GM23338 (cell line): ENCODE measurements around the gene NSF. TPM values are rescaled to one million over a fixed set of nuclear protein-coding genes. Genes with fewer than 3 reads are reported as not detected.

ENCODE experiments used
- ATAC-seq: fragments of 200-7000 bp; cut with Tn5 transposase; 3 replicates; pipeline ENCODE4 v1.9.1; 2020
- DNase-seq: peaks from one replicate; pipeline ENCODE4 v3.0.0-alpha.2; 2015; ENCODE audit warnings: low spot score
- H2AFZ ChIP-seq: fragments of 200-600 bp; sonication (generic); 2 replicates; pipeline ENCODE4 v1.8.0; 2016; ENCODE audit warnings: antibody characterized with exemption, mild to moderate bottlenecking, moderate library complexity
- H3F3A ChIP-seq: fragments of 200-600 bp; sonication (generic); replicated peaks from 2 replicates; pipeline ENCODE4 v1.8.0; 2017; ENCODE audit warnings: antibody characterized with exemption, mixed run types, low read depth
- H3K27ac ChIP-seq: fragments of 200-600 bp; sonication (generic); 2 replicates; pipeline ENCODE4 v1.6.1; 2016; ENCODE audit warnings: low read depth
- H3K27me3 ChIP-seq: fragments of 200-600 bp; sonication (generic); 2 replicates; pipeline ENCODE4 v1.8.0; 2016; ENCODE audit warnings: mild to moderate bottlenecking, mixed run types, moderate library complexity; ENCODE audit not compliant: insufficient read depth
- H3K36me3 ChIP-seq: fragments of 200-600 bp; sonication (generic); 2 replicates; pipeline ENCODE4 v1.8.0; 2016; ENCODE audit warnings: mild to moderate bottlenecking; ENCODE audit not compliant: insufficient read depth
- H3K4me1 ChIP-seq: fragments of 200-600 bp; sonication (generic); 2 replicates; pipeline ENCODE4 v1.8.0; 2016; ENCODE audit warnings: mild to moderate bottlenecking, moderate library complexity; ENCODE audit not compliant: insufficient read depth
- H3K4me2 ChIP-seq: fragments of 200-600 bp; sonication (generic); 2 replicates; pipeline ENCODE4 v1.7.1; 2017; ENCODE audit warnings: mixed run types
- H3K4me3 ChIP-seq: fragments of 200-600 bp; sonication (generic); 2 replicates; pipeline ENCODE4 v1.6.1; 2016; ENCODE audit warnings: mixed run types
- H3K79me2 ChIP-seq: fragments of 200-600 bp; sonication (generic); replicated peaks from 2 replicates; pipeline ENCODE4 v1.8.0; 2017; ENCODE audit warnings: mild to moderate bottlenecking; ENCODE audit not compliant: insufficient read depth
- H3K9me2 ChIP-seq: fragments of 200-600 bp; sonication (generic); 2 replicates; pipeline ENCODE4 v1.8.0; 2017; ENCODE audit not compliant: insufficient read depth
- H4K20me1 ChIP-seq: fragments of 200-600 bp; sonication (generic); replicated peaks from 2 replicates; pipeline ENCODE4 v1.8.0; 2017; ENCODE audit warnings: mild to moderate bottlenecking; ENCODE audit not compliant: insufficient read depth
- H3K27ac Mint-ChIP-seq: 2 replicates; pipeline ENCODE4 v1.8.0; 2020; ENCODE audit warnings: inconsistent platforms, mild to moderate bottlenecking, moderate library complexity, mixed read lengths
- H3K27me3 Mint-ChIP-seq: 3 replicates; pipeline ENCODE4 v1.8.0; 2022; ENCODE audit warnings: low read depth, mild to moderate bottlenecking, moderate library complexity, mixed read lengths, inconsistent platforms; ENCODE audit not compliant: insufficient read depth, poor library complexity
- H3K36me3 Mint-ChIP-seq: 3 replicates; pipeline ENCODE4 v1.8.0; 2021; ENCODE audit warnings: low read depth, mild to moderate bottlenecking, inconsistent platforms, moderate library complexity, mixed read lengths
- H3K4me1 Mint-ChIP-seq: 3 replicates; pipeline ENCODE4 v1.8.0; 2020; ENCODE audit warnings: mild to moderate bottlenecking, inconsistent platforms, mixed read lengths
- H3K4me3 Mint-ChIP-seq: 3 replicates; pipeline ENCODE4 v1.8.0; 2021; ENCODE audit warnings: moderate library complexity, mild to moderate bottlenecking, inconsistent platforms, mixed read lengths
- H3K9me3 Mint-ChIP-seq: 3 replicates; pipeline ENCODE4 v1.8.0; 2020; ENCODE audit warnings: moderate library complexity, mild to moderate bottlenecking, inconsistent platforms, mixed read lengths
- CREB1 ChIP-seq: fragments of 250-450 bp; sonication (Bioruptor Pico); IDR thresholded peaks from 2 replicates; pipeline ENCODE4 v1.5.0; 2020; ENCODE audit warnings: low read depth, mild to moderate bottlenecking, moderate library complexity
- CTCF ChIP-seq, 2 experiments: fragments of 200-600 bp in 1 of 2; sonication (generic) in 1 of 2; conservative IDR thresholded peaks; 2 replicates each; pipeline versions ENCODE4 v1.5.1 to v1.6.1; 2016 to 2017; ENCODE audit warnings: antibody characterized with exemption in 2 of 2, low read depth in 2 of 2, mild to moderate bottlenecking in 2 of 2, moderate library complexity in 1 of 2
- ETS1 ChIP-seq: IDR thresholded peaks from 2 replicates; pipeline ENCODE4 v1.6.1; 2016; ENCODE audit warnings: antibody characterized with exemption
- EZH2 ChIP-seq: fragments of 200-600 bp; sonication (generic); IDR thresholded peaks from one replicate; pipeline ENCODE4 v1.8.0; 2017; ENCODE audit warnings: antibody characterized with exemption, mild to moderate bottlenecking, low read depth; ENCODE audit not compliant: unreplicated experiment
- EZH2phosphoT487 ChIP-seq: fragments of 200-600 bp; sonication (generic); IDR thresholded peaks from one replicate; pipeline ENCODE4 v1.8.1; 2018; ENCODE audit warnings: antibody characterized with exemption; ENCODE audit not compliant: unreplicated experiment
- JUNB ChIP-seq: IDR thresholded peaks from one replicate; pipeline ENCODE4 v1.6.1; 2016; ENCODE audit warnings: antibody characterized with exemption; ENCODE audit not compliant: unreplicated experiment
- NANOG ChIP-seq: IDR thresholded peaks from 2 replicates; pipeline ENCODE4 v1.6.1; 2016; ENCODE audit warnings: antibody characterized with exemption, borderline replicate concordance
- POLR2AphosphoS5 ChIP-seq: IDR thresholded peaks from 2 replicates; pipeline ENCODE4 v1.6.1; 2016; ENCODE audit warnings: antibody characterized with exemption, low read depth
- REST ChIP-seq: IDR thresholded peaks from one replicate; pipeline ENCODE4 v1.6.1; 2018; ENCODE audit warnings: antibody characterized with exemption; ENCODE audit not compliant: unreplicated experiment
- STAT1 ChIP-seq: IDR thresholded peaks from one replicate; pipeline ENCODE4 v1.6.1; 2016; ENCODE audit warnings: antibody characterized with exemption; ENCODE audit not compliant: unreplicated experiment
- ZNF114 ChIP-seq: fragments of 250-450 bp; sonication (Bioruptor Pico); IDR thresholded peaks from 2 replicates; pipeline ENCODE4 v1.5.0; 2020; ENCODE audit warnings: mild to moderate bottlenecking, moderate library complexity
- ZNF331 ChIP-seq: fragments of 250-450 bp; sonication (Bioruptor Pico); IDR thresholded peaks from 2 replicates; pipeline ENCODE4 v1.5.0; 2020; ENCODE audit warnings: low read depth, mild to moderate bottlenecking, moderate library complexity
- ZNF462 ChIP-seq: fragments of 250-450 bp; sonication (Bioruptor Pico); IDR thresholded peaks from 2 replicates; pipeline ENCODE4 v1.5.0; 2020; ENCODE audit warnings: mild to moderate bottlenecking, moderate library complexity
- polyA plus RNA-seq: library from polyadenylated mRNA; unstranded; fragments of >200 nt; fragmentation: Nextera tagmentation; extraction: Ambion mirVana; gene quantifications from 2 replicates; pipeline ENCODE4 v1.2.1, GENCODE V29; 2016
- total RNA-seq: library from RNA; depleted of rRNA; stranded (reverse); fragments of >200 nt; shearing (Covaris generic); gene quantifications from 2 replicates; pipeline ENCODE4 v1.2.3, GENCODE V29; 2014

The NSF gene
- total and polyA plus RNA-seq, 2 experiments from 2014 or later: 12.5 to 26.5 TPM

GRCh38 chr17:46792071-46792470, 201.6 kb downstream of the NSF start:
- Mint-ChIP-seq H3K27ac (no peak overlapping the region), H3K9me3 (peaks cover 10% of the 10 kb centered on the region; the same call in 2 of the 3 replicates)
- no peak for ATAC-seq

More at GRCh38 chr17:46792071-46792470, 201.6 kb downstream of the NSF start:
- Histone ChIP-seq H3K79me2 (no peaks in the 10 kb centered on the region), H3K9me2 (no peaks in the 10 kb centered on the region), H3K4me3 (no peak overlapping the region), H3K27ac (no peak overlapping the region), H4K20me1 (no peaks in the 10 kb centered on the region), H2AFZ (no peak overlapping the region), H3K36me3 (no peaks in the 10 kb centered on the region), H3K4me1 (no peaks in the 10 kb centered on the region), H3F3A (0 out of 2 replicates have a peak, but pooled peaks cover 4% of the 10 kb centered on the region), H3K4me2 (no peak overlapping the region), H3K27me3 (peaks cover 32% of the 10 kb centered on the region)
- H3K36me3 Mint-ChIP-seq: peaks cover 4% of the 10 kb centered on the region; the same call in 1 of the 3 replicates
- H3K27me3 Mint-ChIP-seq: peaks cover 44% of the 10 kb centered on the region
- peaks cover 11% of the 10 kb centered on the region for H3K4me1 Mint-ChIP-seq
- DNase-seq: no peak
- TF ChIP-seq EZH2phosphoT487 (no peak), CTCF (conservative IDR thresholded peaks at IDR 0.05; ENCODE audit: low read depth in 2 of 2) (no peak), REST (no peak), ZNF114 (CRISPR knock-in tag) (no peak), CREB1 (CRISPR knock-in tag) (no peak), ZNF331 (CRISPR knock-in tag) (no peak), POLR2AphosphoS5 (no peak), JUNB (no peak), STAT1 (no peak), EZH2 (no peak), ZNF462 (CRISPR knock-in tag) (no peak), NANOG (no peak), ETS1 (no peak)
- no peak overlapping the region for H3K4me3 Mint-ChIP-seq
